ENCODE results near the gene RAB25.
A peak's percentile ranks its signal among the peaks of the same experiment; 100 is the strongest.

Gene RAB25

DNA sequence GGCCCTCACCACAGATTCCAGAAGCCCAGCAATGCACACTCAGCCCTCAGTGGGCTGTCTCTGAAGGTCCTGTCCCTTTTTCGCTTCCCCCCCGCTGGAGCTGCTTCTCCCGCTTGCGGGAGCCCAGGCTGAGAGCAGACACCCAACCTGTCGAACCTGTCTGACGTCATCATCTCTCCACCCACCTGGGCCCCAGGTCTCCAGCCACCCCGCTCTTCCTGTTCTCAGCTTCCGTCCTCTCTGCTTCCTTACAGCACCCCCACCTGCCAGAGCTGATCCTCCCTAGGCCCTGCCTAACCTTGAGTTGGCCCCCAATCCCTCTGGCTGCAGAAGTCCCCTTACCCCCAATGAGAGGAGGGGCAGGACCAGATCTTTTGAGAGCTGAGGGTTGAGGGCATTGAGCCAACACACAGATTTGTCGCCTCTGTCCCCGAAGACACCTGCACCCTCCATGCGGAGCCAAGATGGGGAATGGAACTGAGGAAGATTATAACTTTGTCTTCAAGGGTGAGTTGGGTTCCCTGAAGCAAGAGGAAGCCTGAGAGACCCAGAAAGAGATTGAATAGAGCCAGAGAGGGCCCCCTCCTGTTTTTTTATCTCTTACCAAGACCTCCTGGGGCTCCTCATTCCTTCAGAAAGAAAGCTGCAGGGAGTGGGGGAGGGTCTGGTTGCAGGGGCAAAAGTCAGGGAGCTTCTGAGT is at the start of gene RAB25:
TSS of gene RAB25 (plus strand) at position 224 of the 700 bp plus-strand sequence. CDS start at position 465, 241 bp downstream.
- POLR2A ChIA-PET: no interaction called here
- no peak for DNase-seq (ENCODE audit: extremely low spot score)
- TF ChIP-seq, protein P1, sequence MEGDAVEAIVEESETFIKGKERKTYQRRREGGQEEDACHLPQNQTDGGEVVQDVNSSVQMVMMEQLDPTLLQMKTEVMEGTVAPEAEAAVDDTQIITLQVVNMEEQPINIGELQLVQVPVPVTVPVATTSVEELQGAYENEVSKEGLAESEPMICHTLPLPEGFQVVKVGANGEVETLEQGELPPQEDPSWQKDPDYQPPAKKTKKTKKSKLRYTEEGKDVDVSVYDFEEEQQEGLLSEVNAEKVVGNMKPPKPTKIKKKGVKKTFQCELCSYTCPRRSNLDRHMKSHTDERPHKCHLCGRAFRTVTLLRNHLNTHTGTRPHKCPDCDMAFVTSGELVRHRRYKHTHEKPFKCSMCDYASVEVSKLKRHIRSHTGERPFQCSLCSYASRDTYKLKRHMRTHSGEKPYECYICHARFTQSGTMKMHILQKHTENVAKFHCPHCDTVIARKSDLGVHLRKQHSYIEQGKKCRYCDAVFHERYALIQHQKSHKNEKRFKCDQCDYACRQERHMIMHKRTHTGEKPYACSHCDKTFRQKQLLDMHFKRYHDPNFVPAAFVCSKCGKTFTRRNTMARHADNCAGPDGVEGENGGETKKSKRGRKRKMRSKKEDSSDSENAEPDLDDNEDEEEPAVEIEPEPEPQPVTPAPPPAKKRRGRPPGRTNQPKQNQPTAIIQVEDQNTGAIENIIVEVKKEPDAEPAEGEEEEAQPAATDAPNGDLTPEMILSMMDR (IDR thresholded peaks at IDR 0.05; ENCODE audit: control extremely low read depth, extremely low read depth, low read depth, missing control alignments): no peak
- CTCF ChIA-PET: interaction anchor here (1.2 kb wide), 1 partner anchor 31 kb away, joined by 3 read pairs; no protein-coding TSS in a partner anchor

DNA sequence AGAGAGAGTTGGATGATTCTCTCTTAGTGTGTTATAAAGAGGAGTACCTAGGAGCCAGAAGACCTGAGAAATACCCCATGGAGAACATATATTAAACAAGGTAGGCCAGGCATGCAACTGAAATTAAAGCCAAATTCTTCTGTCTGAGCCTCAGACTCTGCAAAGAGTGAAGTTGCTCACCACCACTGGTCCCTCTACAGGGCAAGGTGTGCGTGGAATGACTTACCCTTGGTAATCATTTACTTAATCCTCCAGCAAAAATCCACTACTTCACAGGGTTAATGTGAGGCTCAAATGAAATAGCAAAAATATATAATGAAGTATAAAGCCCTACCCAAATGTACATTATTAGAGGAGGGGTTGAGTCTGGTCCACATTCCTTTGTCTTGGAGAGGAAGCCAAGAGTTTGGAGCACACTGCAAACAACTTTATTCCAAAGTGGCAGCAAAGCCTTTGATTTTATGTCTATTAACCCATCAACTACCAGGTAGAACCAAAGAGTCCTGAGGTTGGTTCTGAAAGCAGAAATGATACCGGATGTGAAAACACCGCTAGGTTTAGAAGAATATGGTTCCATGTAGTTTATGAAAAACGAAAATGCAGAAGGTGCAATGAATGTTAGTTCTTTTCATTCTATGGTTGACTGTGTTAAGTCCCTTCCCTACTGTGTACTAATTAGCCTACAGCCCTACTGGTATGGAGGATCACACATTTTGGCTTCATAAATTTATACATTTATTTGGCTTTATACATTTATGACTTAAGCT is 48.7 kb upstream of the RAB25 start:
- POLR2A ChIA-PET: no interaction called here
- TF ChIP-seq, protein P1 (IDR thresholded peaks at IDR 0.05; ENCODE audit: control extremely low read depth, extremely low read depth, low read depth, missing control alignments): no peak
- peak; percentile 75 for DNase-seq (ENCODE audit: extremely low spot score)
- CTCF ChIA-PET: interaction anchor here (1.5 kb wide), 1 partner anchor 54 kb away, joined by 4 read pairs; no protein-coding TSS in a partner anchor

DNA sequence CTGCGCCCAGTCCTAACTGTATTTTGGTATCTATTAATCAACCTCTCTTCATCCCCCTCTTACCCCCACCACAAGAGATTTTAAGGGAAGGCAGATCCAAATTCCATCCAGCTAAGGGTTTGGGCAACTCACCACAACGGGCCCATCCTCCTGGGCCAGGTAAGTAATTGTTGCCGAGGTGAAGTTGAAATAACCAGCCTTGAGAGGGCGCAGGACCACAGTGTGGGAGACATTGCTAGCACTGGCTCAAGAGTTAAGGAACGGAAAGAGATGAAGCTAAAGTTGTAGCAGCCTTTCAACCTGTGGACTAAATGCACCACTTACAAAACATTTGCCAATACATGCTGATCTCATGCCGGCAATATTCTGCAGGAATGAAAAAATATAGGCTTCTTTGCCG is 46.1 kb upstream of the RAB25 start:
- TF ChIP-seq, protein P1 (IDR thresholded peaks at IDR 0.05; ENCODE audit: control extremely low read depth, extremely low read depth, low read depth, missing control alignments): no peak
- DNase-seq (ENCODE audit: extremely low spot score): no peak
- CTCF ChIA-PET: interaction anchor here (1.6 to 3.0 kb wide), 2 partner anchors 26 to 50 kb away, joined by 4 to 16 read pairs; no protein-coding TSS in a partner anchor
- POLR2A ChIA-PET: interaction anchor here (1.0 kb wide), 1 partner anchor 45 kb away, joined by 4 read pairs; no protein-coding TSS in a partner anchor

DNA sequence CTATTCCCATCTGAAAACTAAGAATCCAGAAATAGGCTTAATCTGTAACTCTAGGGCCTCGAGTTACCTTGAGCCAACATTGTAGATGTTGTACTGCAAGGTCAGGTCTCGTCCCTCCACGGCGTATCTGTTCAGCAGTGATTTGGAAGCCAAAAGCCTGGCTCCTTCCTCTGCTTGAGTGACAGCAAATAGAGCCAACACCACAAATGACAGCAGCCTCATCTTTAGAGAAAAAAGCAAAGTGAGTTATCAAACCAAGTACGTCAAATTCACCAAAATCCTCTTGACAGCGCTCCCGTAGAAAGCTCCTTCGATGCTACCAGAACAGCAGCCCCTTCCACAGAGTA is 41.0 kb upstream of the RAB25 start:
- POLR2A ChIA-PET: no interaction called here
- CTCF ChIA-PET: interaction anchor here (0.9 to 1.2 kb wide), 3 partner anchors 30 to 47 kb away, joined by 3 to 6 read pairs (median 4); partner anchors contain the start of gene ARHGEF2
- TF ChIP-seq, protein P1 (IDR thresholded peaks at IDR 0.05; ENCODE audit: control extremely low read depth, extremely low read depth, low read depth, missing control alignments): no peak
- DNase-seq (ENCODE audit: extremely low spot score): no peak

DNA sequence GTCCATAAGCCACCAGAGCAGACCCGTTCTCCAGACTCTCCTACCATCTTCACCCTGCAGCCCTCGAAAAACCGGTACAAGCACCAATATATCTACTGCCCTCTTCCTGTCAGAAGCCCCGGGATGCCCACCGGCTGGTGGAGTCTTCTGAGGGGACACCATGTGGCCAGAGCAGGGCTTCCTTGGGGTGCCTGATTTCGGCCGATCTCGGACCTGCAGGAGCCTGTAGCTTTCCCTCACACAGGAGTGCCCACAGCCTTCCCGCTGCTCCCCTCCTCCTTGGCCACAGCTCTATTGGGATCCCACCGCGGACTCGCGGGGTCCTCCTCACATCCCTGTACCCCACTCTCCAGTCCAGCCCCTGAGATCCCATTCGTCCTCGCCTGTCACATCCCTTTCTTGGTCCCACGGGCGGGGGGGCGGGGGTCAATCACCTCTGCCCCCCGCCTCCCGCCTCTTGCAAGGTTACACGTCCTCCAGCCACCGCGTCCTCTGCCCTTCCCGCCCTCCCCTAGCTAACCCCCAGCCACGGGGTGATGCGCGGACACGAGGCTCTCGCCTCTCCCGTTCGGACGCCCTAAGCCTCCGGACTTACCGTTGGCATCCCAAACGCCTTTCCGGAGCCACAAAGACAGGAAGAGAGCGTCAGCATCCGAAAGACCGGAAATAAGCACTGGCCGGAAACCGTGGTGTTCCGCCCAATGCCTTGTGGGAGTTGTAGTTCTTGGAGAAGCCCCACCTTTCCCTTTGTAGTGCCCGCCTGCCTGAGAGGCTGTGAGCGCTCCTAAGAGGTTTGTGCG is 40.5 kb upstream of the RAB25 start, which contains the start of gene SSR2:
TSS of gene SSR2 (minus strand) at position 659 of the 800 bp plus-strand sequence. CDS start 784 bp downstream, outside the sequence.
- POLR2A ChIA-PET: interaction anchor here (0.6 kb wide), 1 partner anchor 48 kb away, joined by 3 read pairs; no protein-coding TSS in a partner anchor
- CTCF ChIA-PET: interaction anchor here (0.9 to 1.2 kb wide), 5 partner anchors 31 to 46 kb away, joined by 3 to 6 read pairs (median 4); partner anchors contain the start of genes ARHGEF2, LAMTOR2 and UBQLN4
- DNase-seq (ENCODE audit: extremely low spot score): peak; percentile 97
- TF ChIP-seq, protein P1 (IDR thresholded peaks at IDR 0.05; ENCODE audit: control extremely low read depth, extremely low read depth, low read depth, missing control alignments): no peak
